Heart right ventricle (tissue), 16 donors: Measurements from ENCODE around the gene TSKU. TPM values are rescaled to one million over a fixed set of nuclear protein-coding genes. Genes with fewer than 3 reads are reported as not detected.

Source experiments
- ATAC-seq, 8 donors: fragments of 200-7000 bp; cut with Tn5 transposase; one replicate each; pipeline ENCODE4 v1.9.1; 2020; ENCODE audit warnings: mild to moderate bottlenecking in 8 of 8, moderate library complexity in 8 of 8, moderate number of reproducible peaks in 1 of 8
- DNase-seq, 2 donors: peaks; one replicate each; pipeline ENCODE4 v3.0.0-alpha.2; 2020
- H3K27ac ChIP-seq, 10 donors: fragments of 200-600 bp; sonication (generic) in 2 of 10; one replicate each; pipeline versions ENCODE4 v1.5.0 to v1.8.0; 2020 to 2022; ENCODE audit warnings: mild to moderate bottlenecking in 3 of 10
- H3K27me3 ChIP-seq, 7 donors: fragments of 200-600 bp; one replicate each; pipeline ENCODE4 v1.8.0; 2021 to 2022; ENCODE audit warnings: mild to moderate bottlenecking in 2 of 7
- H3K36me3 ChIP-seq, 9 donors: fragments of 200-600 bp; sonication (generic) in 1 of 9; one replicate each; pipeline versions ENCODE4 v1.5.0 to v1.8.0; 2020 to 2022; ENCODE audit warnings: mild to moderate bottlenecking in 2 of 9
- H3K4me1 ChIP-seq, 9 donors: fragments of 200-600 bp; sonication (generic) in 1 of 9; one replicate each; pipeline versions ENCODE4 v1.5.0 to v1.8.0; 2020 to 2022; ENCODE audit warnings: mild to moderate bottlenecking in 4 of 9
- H3K4me3 ChIP-seq, 10 donors: fragments of 200-600 bp; sonication (generic) in 2 of 10; one replicate each; pipeline versions ENCODE4 v1.5.0 to v1.8.0; 2020 to 2022; ENCODE audit warnings: mild to moderate bottlenecking in 7 of 10, moderate library complexity in 2 of 10
- H3K9me3 ChIP-seq, 11 donors: fragments of 200-600 bp in 10 of 11; sonication (generic) in 2 of 11; one replicate each; pipeline versions ENCODE4 v1.5.0 to v1.8.0; 2013 to 2022; ENCODE audit warnings: mild to moderate bottlenecking in 2 of 11, control low read depth in 1 of 11, moderate library complexity in 1 of 11
- CTCF ChIP-seq, 9 donors: fragments of 200-600 bp; sonication (generic) in 2 of 9; IDR thresholded peaks; one replicate each; pipeline versions ENCODE4 v1.5.0 to v1.8.0; 2021 to 2022; ENCODE audit warnings: antibody characterized with exemption in 9 of 9, mild to moderate bottlenecking in 5 of 9, moderate library complexity in 1 of 9
- WGBS, 2 donors: extraction: QIAGEN DNeasy Blood & Tissue Kit; methylation state at CpG; one replicate each; pipeline ENCODE4 v1.1.7; 2013; ENCODE audit warnings: inconsistent platforms in 1 of 2; 5-methylcytosine and 5-hydroxymethylcytosine counted together
- intact Hi-C, 10 donors: fragments of 100-400 bp; cut with DNase I; formaldehyde crosslinking; loops; one replicate each; pipeline versions ENCODE4 v1.11.1 to v1.14.2; 2022
- polyA plus RNA-seq, 2 donors: library from polyadenylated mRNA; stranded (reverse); fragments of 200-250 nt; gene quantifications; one replicate each; pipeline ENCODE4 v1.2.3, GENCODE V29; 2013
- total RNA-seq, 10 donors: library from RNA; stranded (reverse); fragmentation: NEBNext Ultra II Directional in 3 of 10; extraction: Animal tissue kit (Norgen Biotek cat#: 25700) in 3 of 10; gene quantifications; one replicate each; pipeline versions ENCODE4 v1.2.1 to v1.2.4, GENCODE V29; 2021 to 2023
- donor health status: Arrhythmogenic right ventricular cardiomyopathy.
- donor health status: ischemic (EF 13 %, LVEDD 7.1; RV severe dilation, severe dysfunction).
- donor health status: healthy with polysubstance abuse.
- donor health status: DM: no; HTN: yes; CAD: no.
- donor health status: DM: no; HTN: no; CAD: no.
- donor health status: ischemic (EF 25% LVEDD 6.9; RV normal size, moderate dysfunction).
- donor health status: ischemic (EF 25% LVEDD 5.7; RV mildly dilated, moderate dysfunction).
- donor health status: healthy.
- donor health status: DM: yes; HTN: yes; CAD: no.
- donor health status: Ischemic cardiomyopathy.
- donor health status: ischemic (EF 35%, LVEDD 5.7; RV mildly dilated, moderate dysfunction).
- donor health status: nonischemic (EF 11% LVEDD 7.7; RV severe dilation, severe dysfunction).
- donor health status: DM: yes; HTN: yes; CAD: no.
- donor health status: PGD.
- donor health status: ischemic (EF 29% LVEDD 5.4; RV normal size, mild dysfunction).
- donor health status: nonischemic (EF 23%, LVEDD 6.1; RV moderate dilation, normal function).

The TSKU gene
- total and polyA plus RNA-seq, 12 donors: 3.0 to 21.9 (median 6.8) TPM

GRCh38 chr11:76807206-76807875 lies 24.2 kb downstream of the TSKU start:
- no peaks in the 10 kb centered on the region for H3K9me3 ChIP-seq
- H3K4me1 ChIP-seq: peaks cover 0 to 40% (median 18%) of the 10 kb centered on the region in 9 donors
- H3K4me3 ChIP-seq: peak overlapping the region in 5 of 10 donors; percentile 2 to 38 (median 15)
- intact Hi-C loops: loop anchor here in 9 of 10 donors (1.0 to 10.0 kb wide), 9 partner anchors 31 to 287 kb away; partner anchors contain the start of gene ACER3 (in 1 of the 9)
- peak; percentile 76 to 92 (median 86) for ATAC-seq
- H3K27me3 ChIP-seq: no peaks in the 10 kb centered on the region
- TF ChIP-seq CTCF (IDR thresholded peaks at IDR 0.05): peak; percentile 63 to 88 (median 84)
- H3K27ac ChIP-seq: peak overlapping the region in 2 of 10 donors; percentile 13 to 21
- 14 to 15% methylated on average over 18 to 19 of the region's 19 CpGs for WGBS, 2 donors
- H3K36me3 ChIP-seq: no peaks in the 10 kb centered on the region
- DNase-seq: peak; percentile 87 to 88

DNA sequence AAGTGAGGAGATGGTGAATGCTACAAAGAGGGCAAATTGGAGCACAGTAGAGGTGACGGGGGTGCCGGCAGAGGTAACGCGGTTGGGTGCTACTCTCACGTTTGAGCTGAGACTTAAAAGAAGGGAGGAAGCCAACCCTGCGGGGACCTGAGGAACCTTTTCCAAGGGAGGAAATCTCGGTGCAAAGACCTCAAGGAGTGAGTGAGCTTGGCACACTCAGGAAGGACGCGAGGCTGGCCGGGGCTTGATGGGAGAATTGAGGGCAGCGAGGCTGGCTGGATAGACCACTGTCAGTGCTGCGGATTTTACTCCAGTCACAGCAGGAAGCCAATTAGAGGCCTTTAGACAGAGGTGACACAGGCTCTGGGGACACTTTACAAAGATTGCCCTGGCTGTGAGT lies 25.0 kb downstream of the TSKU start:
- Histone ChIP-seq H3K4me1 (peaks cover 0 to 33% (median 15%) of the 10 kb centered on the region in 9 donors), H3K4me3 (no peak overlapping the region), H3K36me3 (no peaks in the 10 kb centered on the region), H3K27ac (no peak overlapping the region), H3K27me3 (no peaks in the 10 kb centered on the region), H3K9me3 (no peaks in the 10 kb centered on the region)
- ATAC-seq (no peak), DNase-seq (no peak)
- WGBS, 2 donors: 93 to 95% methylated on average over 12 of the region's 12 CpGs
- TF ChIP-seq CTCF (IDR thresholded peaks at IDR 0.05): no peak
- intact Hi-C loops: loop anchor here in 6 of 10 donors (5.0 to 10.0 kb wide), 6 partner anchors 54 to 287 kb away; partner anchors contain the start of gene ACER3 (in 1 of the 6)

DNA sequence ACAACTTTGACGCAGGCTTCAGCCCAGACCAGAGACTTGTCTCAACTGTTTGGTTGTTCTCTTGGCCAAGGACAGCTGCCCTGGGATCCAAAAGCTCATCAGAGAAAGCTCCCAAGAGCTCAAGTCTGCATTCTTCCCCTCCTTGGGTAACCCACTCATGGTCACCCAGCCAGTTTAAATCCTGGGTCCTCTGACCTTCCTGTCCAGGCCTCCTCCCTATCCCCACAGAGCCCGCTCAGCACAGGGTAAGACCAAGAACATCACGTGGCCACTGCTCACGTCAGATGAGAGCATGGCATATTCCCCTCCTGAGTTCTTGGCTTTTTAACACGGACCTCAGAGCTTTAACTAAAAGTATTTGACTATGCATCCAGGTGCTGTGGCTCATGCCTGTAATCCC lies 25.8 kb downstream of the TSKU start:
- no peak for DNase-seq
- WGBS, 2 donors: 91 to 93% methylated on average over 5 of the region's 5 CpGs
- intact Hi-C loops: loop anchor here in 6 of 10 donors (5.0 to 10.0 kb wide), 6 partner anchors 53 to 286 kb away; partner anchors contain the start of gene ACER3 (in 1 of the 6)
- no peak overlapping the region for H3K27ac ChIP-seq
- no peak for TF ChIP-seq CTCF (IDR thresholded peaks at IDR 0.05)
- H3K4me3 ChIP-seq: no peak overlapping the region
- H3K36me3 ChIP-seq: no peaks in the 10 kb centered on the region
- H3K27me3 ChIP-seq: no peaks in the 10 kb centered on the region
- peaks cover 0 to 2% (median 0%) of the 10 kb centered on the region in 11 donors for H3K9me3 ChIP-seq
- ATAC-seq: no peak
- peaks cover 0 to 33% (median 14%) of the 10 kb centered on the region in 9 donors for H3K4me1 ChIP-seq

- intact Hi-C loops: loop anchor here in 5 of 10 donors (1.0 to 10.0 kb wide), 4 partner anchors 107 to 224 kb away; partner anchors contain the start of gene B3GNT6 (in 1 of the 5)
- peak in 6 of 8 donors; percentile 28 to 74 (median 37) for ATAC-seq
- H3K27ac ChIP-seq: peak overlapping the region in 8 of 10 donors; percentile 33 to 80 (median 72)
These were observed 27.1 kb downstream of the TSKU start for GRCh38 chr11:76810151-76810853.

More at GRCh38 chr11:76810151-76810853, 27.1 kb downstream of the TSKU start:
- TF ChIP-seq CTCF (IDR thresholded peaks at IDR 0.05): peak; percentile 33 to 73 (median 65)
- Histone ChIP-seq H3K36me3 (no peaks in the 10 kb centered on the region), H3K27me3 (no peaks in the 10 kb centered on the region), H3K9me3 (peaks cover 0 to 15% (median 3%) of the 10 kb centered on the region in 11 donors), H3K4me1 (peaks cover 0 to 29% (median 14%) of the 10 kb centered on the region in 9 donors), H3K4me3 (peak overlapping the region in 2 of 10 donors; percentile 15 to 21)
- DNase-seq: peak in 1 of 2 donors; percentile 64
- WGBS, 2 donors: 64 to 69% methylated on average over 11 of the region's 11 CpGs
